ENCODE measurements around the gene ADAMTS9. TPM values are rescaled to one million over a fixed set of nuclear protein-coding genes. Genes with fewer than 3 reads are reported as not detected.

The ADAMTS9 gene
- total RNA-seq, 3 donors from 2014 or later (not counting 1 experiment from before 2014, with no cell fraction given): not detected

GRCh38 chr3:64696896-64697295 is 9.1 kb upstream of the ADAMTS9 start:
- Histone ChIP-seq H3K27ac (ENCODE audit: low read length) (no peak overlapping the region), H3K36me3 (ENCODE audit: control insufficient read depth, insufficient read depth, low read length) (no peaks in the 10 kb centered on the region), H3K27me3 (ENCODE audit: control insufficient read depth, insufficient read depth, low read length) (no peaks in the 10 kb centered on the region), H3K4me1 (ENCODE audit: control insufficient read depth, insufficient read depth, low read length) (no peaks in the 10 kb centered on the region), H3K9me3 (ENCODE audit: control insufficient read depth, insufficient read depth, low read length) (no peaks in the 10 kb centered on the region), H3K4me3 (ENCODE audit: low read length) (no peak overlapping the region)
- no peak for ATAC-seq
- no peak overlapping the region for H3K4me3 Mint-ChIP-seq
- no peaks in the 10 kb centered on the region for H3K4me1 Mint-ChIP-seq
- no peaks in the 10 kb centered on the region for H3K27me3 Mint-ChIP-seq (ENCODE audit: low read depth in 2 of 2)
- 85% methylated on average over 2 of the region's 2 CpGs for WGBS (ENCODE audit: insufficient coverage)
- no peak for DNase-seq
- H3K36me3 Mint-ChIP-seq: no peaks in the 10 kb centered on the region
- H3K9me3 Mint-ChIP-seq: peaks cover 8 to 9% of the 10 kb centered on the region in 2 donors
- no peak for TF ChIP-seq CTCF (IDR thresholded peaks at IDR 0.05)
- intact Hi-C loops (cut with micrococcal nuclease): no loop called here
- no peak overlapping the region for H3K27ac Mint-ChIP-seq

- no peaks in the 10 kb centered on the region for H3K36me3 Mint-ChIP-seq
- H3K27me3 Mint-ChIP-seq (ENCODE audit: low read depth in 2 of 2): no peaks in the 10 kb centered on the region
- peaks cover 4 to 5% of the 10 kb centered on the region in 2 donors for H3K9me3 Mint-ChIP-seq
- intact Hi-C loops (cut with micrococcal nuclease): no loop called here
- no peaks in the 10 kb centered on the region for H3K4me1 ChIP-seq (ENCODE audit: control insufficient read depth, insufficient read depth, low read length)
- H3K4me1 Mint-ChIP-seq: no peaks in the 10 kb centered on the region
- no peaks in the 10 kb centered on the region for H3K9me3 ChIP-seq (ENCODE audit: control insufficient read depth, insufficient read depth, low read length)
- no peak for TF ChIP-seq CTCF (IDR thresholded peaks at IDR 0.05)
- peaks cover 2% of the 10 kb centered on the region for H3K27me3 ChIP-seq (ENCODE audit: control insufficient read depth, insufficient read depth, low read length)
- H3K4me3 Mint-ChIP-seq: no peak overlapping the region
- H3K27ac Mint-ChIP-seq: no peak overlapping the region
- no peaks in the 10 kb centered on the region for H3K36me3 ChIP-seq (ENCODE audit: control insufficient read depth, insufficient read depth, low read length)
- whole genome bisulfite sequencing (ENCODE audit: insufficient coverage): 93% methylated on average over 2 of the region's 2 CpGs
- ATAC-seq (no peak), DNase-seq (no peak)
- H3K4me3 ChIP-seq (ENCODE audit: low read length): no peak overlapping the region
- no peak overlapping the region for H3K27ac ChIP-seq (ENCODE audit: low read length)
These were observed 6.3 kb upstream of the ADAMTS9 start for GRCh38 chr3:64694114-64694513.

- no peaks in the 10 kb centered on the region for H3K36me3 ChIP-seq (ENCODE audit: control insufficient read depth, insufficient read depth, low read length)
- DNase-seq (no peak), ATAC-seq (no peak)
- H3K9me3 ChIP-seq (ENCODE audit: control insufficient read depth, insufficient read depth, low read length): no peaks in the 10 kb centered on the region
- Mint-ChIP-seq H3K36me3 (peaks cover 6% of the 10 kb centered on the region), H3K27me3 (ENCODE audit: low read depth in 2 of 2) (peaks cover 6 to 7% of the 10 kb centered on the region in 2 donors), H3K4me3 (no peak overlapping the region), H3K27ac (no peak overlapping the region), H3K4me1 (peaks cover 0 to 5% of the 10 kb centered on the region in 2 donors), H3K9me3 (peaks cover 4 to 5% of the 10 kb centered on the region in 2 donors)
- H3K4me1 ChIP-seq (ENCODE audit: control insufficient read depth, insufficient read depth, low read length): no peaks in the 10 kb centered on the region
- 85% methylated on average over 3 of the region's 3 CpGs for WGBS (ENCODE audit: insufficient coverage)
- no peak overlapping the region for H3K4me3 ChIP-seq (ENCODE audit: low read length)
- TF ChIP-seq CTCF (IDR thresholded peaks at IDR 0.05): no peak
- H3K27ac ChIP-seq (ENCODE audit: low read length): no peak overlapping the region
- peaks cover 8% of the 10 kb centered on the region for H3K27me3 ChIP-seq (ENCODE audit: control insufficient read depth, insufficient read depth, low read length)
- intact Hi-C loops (cut with micrococcal nuclease): no loop called here
These were observed 5.2 kb upstream of the ADAMTS9 start for GRCh38 chr3:64693031-64693430.

GRCh38 chr3:64691051-64691450 is 3.3 kb upstream of the ADAMTS9 start:
- peaks cover 0 to 5% of the 10 kb centered on the region in 2 donors for H3K4me1 Mint-ChIP-seq

More at GRCh38 chr3:64691051-64691450, 3.3 kb upstream of the ADAMTS9 start:
- Histone ChIP-seq H3K27me3 (ENCODE audit: control insufficient read depth, insufficient read depth, low read length) (peaks cover 8% of the 10 kb centered on the region), H3K27ac (ENCODE audit: low read length) (no peak overlapping the region), H3K4me3 (ENCODE audit: low read length) (no peak overlapping the region), H3K9me3 (ENCODE audit: control insufficient read depth, insufficient read depth, low read length) (no peaks in the 10 kb centered on the region), H3K4me1 (ENCODE audit: control insufficient read depth, insufficient read depth, low read length) (no peaks in the 10 kb centered on the region), H3K36me3 (ENCODE audit: control insufficient read depth, insufficient read depth, low read length) (no peaks in the 10 kb centered on the region)
- Mint-ChIP-seq H3K27me3 (ENCODE audit: low read depth in 2 of 2) (peaks cover 8 to 17% of the 10 kb centered on the region in 2 donors), H3K27ac (no peak overlapping the region), H3K36me3 (peaks cover 6% of the 10 kb centered on the region), H3K9me3 (peaks cover 3 to 4% of the 10 kb centered on the region in 2 donors), H3K4me3 (no peak overlapping the region)
- intact Hi-C loops (cut with micrococcal nuclease): no loop called here
- 33% methylated on average over 3 of the region's 3 CpGs for WGBS (ENCODE audit: insufficient coverage)
- DNase-seq (no peak), ATAC-seq (no peak)
- no peak for TF ChIP-seq CTCF (IDR thresholded peaks at IDR 0.05)
